Sigmoid colon (tissue), 3 donors: ENCODE measurements around the gene KCTD16.

ENCODE experiments used
- POLR2A ChIP-seq, 2 donors: fragments of 450-650 bp; IDR thresholded peaks; one replicate each; pipeline ENCODE4 v1.6.1; 2016; ENCODE audit warnings: antibody characterized with exemption in 2 of 2, mild to moderate bottlenecking in 2 of 2, moderate library complexity in 2 of 2
- TF ChIP-seq, protein P1 (sequence below), 4 experiments: fragments of 450-650 bp in 3 of 4; fragments of 200-600 bp in 1 of 4; IDR thresholded peaks; one replicate each; pipeline ENCODE4 v1.5.1; 2016 to 2019; ENCODE audit warnings: antibody characterized with exemption in 4 of 4, mild to moderate bottlenecking in 3 of 4, moderate library complexity in 2 of 4

DNA sequence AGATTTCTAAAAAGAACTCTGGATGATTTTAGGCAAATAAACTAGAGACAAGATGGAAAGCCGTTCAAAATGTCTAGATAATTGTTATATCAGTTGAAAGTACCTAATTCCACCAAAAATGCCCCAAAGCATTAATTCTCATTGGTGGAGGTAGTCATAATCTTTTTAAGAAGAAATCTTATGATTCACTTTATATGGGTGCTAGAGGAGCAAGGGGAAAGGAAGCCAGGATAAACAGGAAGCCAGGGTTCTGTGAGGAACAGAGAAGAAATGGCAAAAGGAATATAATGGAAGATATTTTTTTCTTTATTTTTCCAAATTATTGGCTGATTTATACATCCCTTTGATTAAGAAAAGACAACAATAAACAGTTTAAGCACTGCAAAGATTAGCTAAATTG, 8.0 kb upstream of the KCTD16 start:
- TF ChIP-seq POLR2A (IDR thresholded peaks at IDR 0.05): no peak
- TF ChIP-seq, protein P1, sequence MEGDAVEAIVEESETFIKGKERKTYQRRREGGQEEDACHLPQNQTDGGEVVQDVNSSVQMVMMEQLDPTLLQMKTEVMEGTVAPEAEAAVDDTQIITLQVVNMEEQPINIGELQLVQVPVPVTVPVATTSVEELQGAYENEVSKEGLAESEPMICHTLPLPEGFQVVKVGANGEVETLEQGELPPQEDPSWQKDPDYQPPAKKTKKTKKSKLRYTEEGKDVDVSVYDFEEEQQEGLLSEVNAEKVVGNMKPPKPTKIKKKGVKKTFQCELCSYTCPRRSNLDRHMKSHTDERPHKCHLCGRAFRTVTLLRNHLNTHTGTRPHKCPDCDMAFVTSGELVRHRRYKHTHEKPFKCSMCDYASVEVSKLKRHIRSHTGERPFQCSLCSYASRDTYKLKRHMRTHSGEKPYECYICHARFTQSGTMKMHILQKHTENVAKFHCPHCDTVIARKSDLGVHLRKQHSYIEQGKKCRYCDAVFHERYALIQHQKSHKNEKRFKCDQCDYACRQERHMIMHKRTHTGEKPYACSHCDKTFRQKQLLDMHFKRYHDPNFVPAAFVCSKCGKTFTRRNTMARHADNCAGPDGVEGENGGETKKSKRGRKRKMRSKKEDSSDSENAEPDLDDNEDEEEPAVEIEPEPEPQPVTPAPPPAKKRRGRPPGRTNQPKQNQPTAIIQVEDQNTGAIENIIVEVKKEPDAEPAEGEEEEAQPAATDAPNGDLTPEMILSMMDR (IDR thresholded peaks at IDR 0.05): no peak
